HG03159 (cell line): ENCODE measurements around the gene AUTS2.

Source experiments
- ATAC-seq: cut with Tn5 transposase; IDR thresholded peaks from one replicate; pipeline ENCODE4 v1.9.1; 2021; ENCODE audit warnings: mild to moderate bottlenecking, moderate library complexity; ENCODE audit not compliant: unreplicated experiment

Gene AUTS2

GRCh38 chr7:69837387-69838068 lies 239.3 kb downstream of the AUTS2 start:
- ATAC-seq, result no peak

DNA sequence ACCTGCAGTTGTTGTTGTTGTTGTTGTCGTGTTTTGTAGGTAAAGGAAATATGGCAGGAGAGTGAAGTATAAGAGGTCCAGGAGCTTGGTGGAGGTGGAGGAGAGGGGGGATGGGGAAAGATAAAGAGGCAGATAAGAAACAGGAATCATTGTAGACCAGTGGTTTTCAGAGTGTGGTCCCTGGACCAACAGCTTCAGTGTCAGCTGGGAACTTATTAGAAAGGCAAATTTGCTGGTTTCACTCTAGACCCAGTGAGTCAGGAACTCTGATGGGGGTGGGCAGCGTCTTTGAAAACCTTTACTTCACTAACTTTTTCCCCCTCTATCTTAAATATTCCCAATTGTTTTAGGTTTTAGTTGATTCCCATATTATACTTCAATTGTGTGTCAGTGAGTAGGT lies 241.5 kb downstream of the AUTS2 start:
- ATAC-seq, result peak; percentile 33

DNA sequence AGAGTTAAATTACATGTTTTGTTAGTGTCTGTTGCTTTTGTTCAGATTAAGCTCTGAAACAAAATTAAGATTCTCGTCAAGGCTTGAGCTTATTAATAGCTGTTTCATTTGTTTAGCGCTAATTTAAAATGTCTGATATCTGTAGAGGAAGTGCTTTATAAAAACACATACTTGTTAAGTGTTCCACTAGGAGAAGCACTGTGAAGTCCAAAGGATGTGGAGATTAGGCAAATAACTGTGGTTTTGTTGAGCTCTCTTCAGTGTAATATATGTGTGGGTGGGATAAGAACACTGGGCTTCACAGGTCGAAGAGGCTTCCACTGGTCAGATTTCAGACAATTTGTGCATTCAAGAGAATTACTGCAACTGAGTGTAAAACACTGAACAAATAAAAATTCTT lies 242.0 kb downstream of the AUTS2 start:
- ATAC-seq, result no peak

- ATAC-seq, result no peak
Measured at GRCh38 chr7:69843653-69844052, 245.4 kb downstream of the AUTS2 start.

DNA sequence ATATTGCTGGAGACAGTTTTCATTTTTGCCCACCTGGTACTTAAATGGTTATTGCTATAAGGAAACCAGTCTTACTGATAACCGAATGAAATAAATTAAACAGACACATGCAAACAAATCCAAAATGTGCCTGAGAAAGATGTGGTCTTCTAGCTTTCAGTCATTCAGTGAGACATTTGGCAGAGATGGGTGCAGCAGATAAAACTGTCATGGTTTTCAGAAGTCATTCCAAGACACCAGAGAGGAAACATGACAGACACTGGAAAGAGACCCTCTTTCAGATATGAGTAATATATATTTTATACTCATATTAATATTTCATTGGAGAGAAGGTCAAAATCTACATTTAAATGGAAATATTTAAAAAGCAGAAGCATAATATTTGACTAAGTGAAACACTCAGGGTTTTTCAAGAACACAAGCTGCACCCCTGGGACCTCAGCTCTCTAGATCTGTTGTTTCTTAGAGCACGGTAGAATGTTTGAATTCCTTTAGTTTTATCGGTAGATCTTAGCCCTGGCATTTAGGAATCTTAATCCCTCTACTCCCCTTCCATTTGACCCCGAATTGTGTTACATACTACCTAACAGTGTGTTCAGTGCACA lies 246.1 kb downstream of the AUTS2 start:
- ATAC-seq, result peak; percentile 45

- no peak for ATAC-seq
Measured at GRCh38 chr7:69845721-69846495, 247.6 kb downstream of the AUTS2 start.

GRCh38 chr7:69847921-69848612 lies 249.8 kb downstream of the AUTS2 start:
- ATAC-seq, result no peak

- no peak for ATAC-seq
Measured at GRCh38 chr7:69849268-69849667, 251.0 kb downstream of the AUTS2 start.

- no peak for ATAC-seq
Measured at GRCh38 chr7:69857014-69857413, 258.7 kb downstream of the AUTS2 start.

DNA sequence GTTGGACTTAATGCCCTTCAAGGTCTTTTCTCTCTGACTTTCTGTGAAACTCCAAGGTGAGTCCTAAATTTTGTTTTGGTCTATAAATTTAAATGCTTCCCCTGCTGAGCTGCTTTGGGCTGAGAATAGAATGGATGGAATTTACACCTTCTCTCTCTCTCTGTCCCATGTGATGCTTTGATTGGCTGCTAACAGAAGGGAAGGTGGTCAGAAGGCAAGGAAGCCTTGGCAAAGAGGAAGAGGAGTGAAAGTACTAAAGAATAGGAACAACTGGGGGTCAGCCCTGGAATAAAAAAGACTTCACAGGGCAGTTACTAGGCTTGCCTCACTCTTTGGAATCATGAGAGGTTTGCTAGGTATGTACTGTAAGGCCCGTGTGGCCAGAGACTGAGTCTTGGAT lies 260.2 kb downstream of the AUTS2 start:
- ATAC-seq, result no peak

GRCh38 chr7:69859342-69859741 lies 261.1 kb downstream of the AUTS2 start:
- ATAC-seq, result no peak

DNA sequence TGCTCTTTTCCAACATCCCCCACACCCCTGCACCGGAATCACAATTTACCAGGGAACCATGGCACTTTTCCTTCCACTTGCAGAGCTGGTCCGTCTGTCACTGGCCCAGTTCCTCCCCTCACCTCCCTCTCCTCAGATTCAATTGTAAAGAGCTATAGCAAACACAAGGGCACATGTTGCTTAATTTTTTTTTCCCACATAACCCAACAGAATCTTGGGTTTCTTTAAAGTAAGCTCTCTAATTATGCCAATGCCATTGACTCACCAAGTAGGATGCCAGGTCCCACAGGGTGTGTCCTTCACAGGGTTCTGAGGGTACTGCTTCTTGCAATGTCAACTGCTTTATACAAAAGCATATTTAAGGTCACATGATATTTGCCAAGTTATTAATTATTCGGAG lies 262.2 kb downstream of the AUTS2 start:
- ATAC-seq, result no peak

- ATAC-seq, result no peak
Measured at GRCh38 chr7:69860941-69861622, 262.8 kb downstream of the AUTS2 start.

DNA sequence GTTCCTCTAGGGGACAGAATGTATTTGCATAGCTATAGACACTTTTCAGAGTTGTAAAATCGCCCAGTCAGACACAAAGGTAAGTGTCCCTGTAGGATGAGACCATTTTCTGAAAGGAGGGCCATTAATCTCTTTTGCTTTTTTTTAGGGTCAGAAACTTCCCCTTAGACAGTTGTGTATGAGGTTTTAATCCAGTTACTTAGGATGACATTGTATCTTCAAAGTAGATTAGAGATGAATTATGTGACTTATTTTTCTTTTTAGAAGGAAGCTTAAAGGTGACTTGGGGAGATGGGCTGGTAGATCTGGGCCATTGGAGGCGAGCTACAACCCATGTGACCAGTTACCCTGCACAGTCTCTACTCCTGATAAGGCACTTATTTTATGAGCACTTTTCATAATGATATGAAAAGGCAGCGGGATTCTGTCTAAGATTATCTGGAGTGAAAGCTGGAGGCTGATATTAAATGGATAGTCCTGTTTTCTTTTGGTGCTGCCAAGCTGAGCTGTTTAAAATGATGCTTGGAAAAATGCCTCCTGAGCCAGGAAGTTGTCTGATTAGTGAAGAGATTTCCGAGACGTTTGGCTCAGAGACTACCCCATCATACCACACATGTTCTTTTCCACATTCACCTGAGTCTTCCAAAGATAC lies 264.3 kb downstream of the AUTS2 start:
- ATAC-seq, result no peak

DNA sequence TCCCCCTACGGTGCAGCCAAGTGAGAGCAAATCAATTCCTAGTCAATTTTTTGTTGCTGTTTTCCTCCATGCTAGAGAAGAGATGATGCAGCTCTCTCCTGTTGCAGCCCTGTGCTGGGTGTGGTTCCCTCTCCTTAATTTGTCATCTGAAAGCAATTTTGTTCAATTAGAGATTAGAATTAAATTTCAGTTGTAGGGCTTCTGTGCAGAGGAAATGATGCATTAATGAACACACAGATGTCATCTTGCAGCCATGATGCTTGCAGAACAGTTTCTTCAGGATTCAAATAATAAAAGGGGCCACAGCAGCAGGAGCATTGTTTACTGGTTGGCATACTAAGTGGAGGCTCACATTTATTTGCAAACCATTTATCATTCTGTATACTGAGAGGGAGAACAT lies 266.0 kb downstream of the AUTS2 start:
- ATAC-seq, result no peak

DNA sequence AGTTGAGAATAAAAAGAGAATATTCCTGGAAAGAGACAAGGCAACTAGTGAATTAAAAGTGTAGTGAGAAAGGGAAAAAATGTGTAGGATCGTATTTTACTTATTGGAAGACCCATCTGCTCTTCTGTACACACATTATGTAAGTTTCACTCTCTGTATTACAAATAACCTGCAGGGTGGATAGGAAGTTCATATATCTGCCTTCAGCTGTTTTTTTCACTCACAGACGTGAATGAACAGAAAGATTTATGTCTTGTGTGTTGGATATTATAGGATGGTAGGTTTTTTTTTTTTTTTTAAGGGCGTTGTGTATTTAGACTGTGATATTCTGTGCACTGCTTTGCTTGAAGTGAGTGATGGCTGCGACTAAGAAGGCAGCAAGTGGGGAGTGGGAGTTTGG lies 266.5 kb downstream of the AUTS2 start:
- ATAC-seq, result peak; percentile 62

GRCh38 chr7:69868921-69869320 lies 270.6 kb downstream of the AUTS2 start:
- no peak for ATAC-seq

DNA sequence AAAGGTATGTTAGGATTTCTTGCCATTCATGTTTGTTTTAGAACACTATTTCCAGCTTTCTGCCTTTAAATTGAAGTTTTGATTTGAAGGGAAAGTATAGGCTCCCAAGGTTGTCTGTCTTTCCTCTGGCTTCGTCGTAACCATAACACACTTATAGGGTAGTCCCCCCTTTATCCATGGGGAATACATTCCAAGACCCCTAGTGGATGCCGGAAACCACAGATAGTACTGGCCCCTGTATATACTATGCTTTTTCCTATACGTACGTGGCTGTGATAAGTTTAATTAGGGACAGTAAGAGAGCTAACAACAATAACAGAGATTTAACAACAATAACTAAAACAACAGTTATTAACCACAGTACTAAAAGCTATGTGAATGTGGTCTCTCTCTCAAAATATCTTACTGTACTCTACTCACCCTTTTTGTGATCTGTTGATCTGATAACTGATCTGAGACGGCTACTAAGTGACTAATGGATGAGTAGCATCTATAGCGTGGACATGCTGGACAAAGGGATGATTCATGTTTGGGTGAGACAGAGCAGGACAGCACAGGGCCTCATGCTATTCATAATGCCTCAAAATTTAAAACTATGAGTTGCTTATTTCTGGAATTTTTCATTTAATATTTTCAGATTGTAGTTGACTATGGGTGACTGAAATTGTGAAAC lies 273.1 kb downstream of the AUTS2 start:
- no peak for ATAC-seq

GRCh38 chr7:69871886-69872569 lies 273.8 kb downstream of the AUTS2 start:
- ATAC-seq, result no peak
